Epithelial cell of proximal tubule (primary cell): ENCODE measurements around the gene KIAA2012. TPM values are rescaled to one million over a fixed set of nuclear protein-coding genes. Genes with fewer than 3 reads are reported as not detected.

ENCODE experiments used
- DNase-seq: peaks from one replicate; pipeline ENCODE4 v3.0.0-alpha.2; 2011; ENCODE audit warnings: low read depth
- H3K4me3 ChIP-seq: 2 replicates; pipeline ENCODE4 v1.5.1; 2011; ENCODE audit warnings: low read depth, mild to moderate bottlenecking, low read length
- CTCF ChIP-seq: conservative IDR thresholded peaks from 2 replicates; pipeline ENCODE4 v1.5.1; 2012; ENCODE audit warnings: low read depth, mild to moderate bottlenecking, low read length
- total RNA-seq: library from RNA; depleted of rRNA; stranded (reverse); fragments of >200 nt; gene quantifications from 2 replicates; pipeline ENCODE4 v1.2.3, GENCODE V29; 2015

The KIAA2012 gene
- total RNA-seq, 1 donor from 2014 or later, result not detected

GRCh38 chr2:202149936-202150335 lies 76.9 kb downstream of the KIAA2012 start:
- no peak for DNase-seq
- no peak for TF ChIP-seq CTCF
- H3K4me3 ChIP-seq, result no peak overlapping the region

GRCh38 chr2:202152104-202152715 lies 79.2 kb downstream of the KIAA2012 start:
- no peak for TF ChIP-seq CTCF
- no peak for DNase-seq
- no peak overlapping the region for H3K4me3 ChIP-seq

- H3K4me3 ChIP-seq, result no peak overlapping the region
- no peak for TF ChIP-seq CTCF
- DNase-seq, result no peak
Measured at GRCh38 chr2:202154613-202155012, 81.6 kb downstream of the KIAA2012 start.

- DNase-seq, result no peak
- no peak overlapping the region for H3K4me3 ChIP-seq
- no peak for TF ChIP-seq CTCF
Measured at GRCh38 chr2:202157211-202157990, 84.3 kb downstream of the KIAA2012 start.

GRCh38 chr2:202158796-202159195 lies 85.7 kb downstream of the KIAA2012 start:
- peak; percentile 40 for TF ChIP-seq CTCF
- no peak for DNase-seq
- H3K4me3 ChIP-seq, result no peak overlapping the region

GRCh38 chr2:202161151-202161835 lies 88.2 kb downstream of the KIAA2012 start:
- no peak for TF ChIP-seq CTCF
- no peak overlapping the region for H3K4me3 ChIP-seq
- DNase-seq, result no peak
